CD4-positive, alpha-beta T cell treated with Interleukin-12 subunit alpha and Interleukin-12 subunit beta, for 1 hour (primary cell): ENCODE results near the gene OSBPL2.

Experiments used
- DNase-seq: peaks from one replicate; pipeline ENCODE4 v3.0.0-alpha.2; 2020

OSBPL2 gene

DNA sequence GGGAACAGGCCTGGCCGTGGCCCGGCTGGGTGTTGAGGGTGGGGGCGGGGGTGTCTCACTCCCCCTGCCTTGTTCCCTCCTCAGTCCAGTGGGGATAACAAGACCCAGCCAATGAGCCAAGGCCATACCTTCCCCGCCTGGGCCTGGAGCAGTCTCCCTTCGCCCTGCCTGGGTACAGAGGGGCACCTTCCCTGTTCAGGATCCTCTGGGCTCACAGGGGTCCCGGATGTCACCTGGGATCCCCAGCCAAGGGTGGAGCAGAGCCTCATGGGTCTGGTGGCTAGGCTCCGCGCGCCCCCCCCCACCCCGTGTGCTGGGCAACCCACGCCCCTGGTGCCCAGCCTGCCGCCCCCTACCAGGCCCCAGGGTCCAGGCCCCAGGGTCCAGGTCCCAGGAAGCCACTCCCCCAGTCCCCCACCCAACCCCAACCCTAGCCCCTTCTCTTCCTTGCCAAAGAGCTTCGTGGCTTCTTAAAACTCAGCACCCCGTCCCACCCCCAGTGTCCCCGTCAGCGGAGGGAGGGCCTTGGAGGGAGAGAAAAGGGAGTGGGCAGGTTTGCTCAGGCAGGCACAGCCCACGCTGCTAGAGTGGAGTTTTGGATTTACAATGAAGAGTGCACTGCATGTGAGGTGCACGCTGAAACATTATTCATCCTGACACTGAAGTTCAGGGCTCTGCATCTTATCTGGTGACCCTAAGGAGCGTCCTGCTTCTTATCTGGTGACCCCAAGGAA, 30.1 kb upstream of the OSBPL2 start:
- DNase-seq = no peak

DNA sequence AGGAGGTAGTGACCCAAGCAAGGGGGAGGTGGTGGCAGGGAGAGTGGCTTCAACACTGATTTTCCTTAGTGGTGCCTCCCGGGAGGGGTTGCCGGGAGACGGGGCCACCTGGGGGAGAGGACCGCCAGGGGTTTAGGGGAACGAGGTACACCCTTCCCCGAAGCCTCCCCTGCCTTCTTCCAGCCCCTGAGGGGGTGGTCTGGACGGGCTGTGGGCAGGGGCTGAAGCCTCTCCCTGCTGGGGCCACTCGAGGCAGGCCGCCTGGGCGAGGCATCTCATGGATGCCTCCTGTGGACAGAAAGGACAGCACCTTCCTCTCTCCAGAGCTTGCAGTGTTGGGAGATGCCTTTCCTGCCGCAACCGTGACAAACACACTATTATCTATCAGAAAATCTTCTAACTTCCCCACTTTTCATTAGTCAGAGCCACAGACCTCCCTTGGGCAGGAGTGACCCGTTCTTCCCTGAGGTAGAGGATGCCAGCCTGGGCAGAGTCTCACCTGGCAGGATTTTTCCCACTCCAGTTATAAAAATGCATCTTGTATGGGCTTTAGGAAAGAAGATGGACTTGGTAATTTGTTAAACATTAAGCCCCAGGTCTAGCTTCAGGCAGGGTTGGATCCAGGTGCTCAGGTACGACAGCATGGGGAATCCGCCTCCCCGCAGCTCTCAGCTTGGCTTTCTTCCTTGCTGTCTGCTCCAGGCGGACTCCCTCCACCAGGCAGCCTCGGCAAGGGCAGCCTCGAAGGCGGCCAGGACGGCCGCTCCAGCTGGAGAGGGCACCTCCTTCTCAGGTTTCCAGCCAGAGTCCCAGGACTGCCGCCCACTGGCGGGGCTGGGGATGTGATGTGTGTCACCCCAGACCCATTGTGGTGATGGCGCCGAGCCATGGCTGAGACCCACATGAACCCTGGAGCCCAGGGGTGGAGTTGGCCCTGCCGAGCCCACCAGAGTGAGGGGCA, 29.2 kb upstream of the OSBPL2 start:
- DNase-seq = no peak

DNA sequence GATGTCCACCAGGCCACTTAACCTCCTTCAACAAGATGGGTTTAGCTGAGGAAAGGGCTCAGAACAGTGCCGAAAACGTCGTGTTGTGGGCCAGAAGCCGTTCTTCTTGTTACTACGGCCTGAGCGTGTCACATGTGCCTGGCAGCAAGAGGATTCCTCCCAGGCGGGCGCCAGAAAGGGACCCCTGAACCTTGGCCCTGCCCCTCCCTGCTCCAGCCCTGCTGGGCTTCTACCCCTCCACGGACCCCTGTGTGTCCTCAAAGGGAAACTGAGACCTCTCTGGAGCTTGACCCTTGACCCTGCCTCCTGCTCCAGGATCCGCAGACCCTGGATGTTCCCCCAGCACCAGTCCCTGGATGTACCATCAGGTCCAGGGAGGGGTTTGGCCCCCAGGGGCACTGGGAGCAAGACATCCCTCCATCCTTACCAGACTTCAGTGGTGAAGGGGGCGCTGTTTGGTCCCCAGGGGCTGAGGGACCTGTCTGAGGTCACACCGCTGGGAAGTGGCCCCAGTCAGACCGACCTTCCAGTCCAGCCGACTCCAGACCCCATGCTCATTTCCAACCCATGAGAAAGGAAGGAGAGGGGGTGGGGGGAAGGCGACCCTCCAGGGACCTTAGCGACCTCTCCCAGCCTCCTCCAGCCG, 28.3 kb upstream of the OSBPL2 start:
- no peak for DNase-seq

DNA sequence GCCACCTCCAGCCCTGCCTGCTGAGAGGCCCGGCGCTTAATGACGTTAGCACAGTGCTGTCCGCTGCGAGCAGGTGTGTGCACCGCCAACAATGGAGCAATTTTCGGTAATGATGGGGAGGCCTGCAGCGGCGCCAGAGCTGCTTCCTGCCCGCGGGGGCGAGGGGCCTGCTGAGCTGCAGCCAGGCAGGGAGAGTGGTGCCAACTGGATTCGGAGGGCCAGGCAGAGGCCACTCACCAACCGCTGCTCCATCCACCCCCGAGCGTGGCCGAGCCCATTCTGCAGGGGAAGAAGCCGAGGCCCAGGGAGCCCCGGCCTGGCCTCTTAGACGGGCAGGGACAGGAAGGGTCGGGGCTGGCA, 27.8 kb upstream of the OSBPL2 start:
- DNase-seq = no peak

DNA sequence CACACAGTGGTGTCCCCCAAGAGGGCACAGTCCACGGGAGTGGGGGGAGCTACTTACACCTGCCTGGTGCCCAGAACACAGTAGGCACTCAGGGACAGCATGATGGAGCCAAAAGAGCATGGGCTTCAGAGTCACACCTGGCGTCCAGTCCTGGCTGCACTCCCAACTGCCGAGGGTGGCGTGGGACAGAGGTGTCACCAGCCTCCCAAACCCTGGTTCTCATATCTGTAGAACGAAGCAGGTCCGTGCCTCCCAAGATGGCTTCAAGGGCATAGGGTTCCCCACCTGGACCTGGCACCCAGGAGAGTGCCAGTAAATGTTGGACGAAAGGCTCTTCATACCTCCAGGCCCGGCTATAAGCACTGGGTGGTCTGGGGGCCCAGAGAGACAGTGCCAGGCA, 27.1 kb upstream of the OSBPL2 start:
- no peak for DNase-seq

DNA sequence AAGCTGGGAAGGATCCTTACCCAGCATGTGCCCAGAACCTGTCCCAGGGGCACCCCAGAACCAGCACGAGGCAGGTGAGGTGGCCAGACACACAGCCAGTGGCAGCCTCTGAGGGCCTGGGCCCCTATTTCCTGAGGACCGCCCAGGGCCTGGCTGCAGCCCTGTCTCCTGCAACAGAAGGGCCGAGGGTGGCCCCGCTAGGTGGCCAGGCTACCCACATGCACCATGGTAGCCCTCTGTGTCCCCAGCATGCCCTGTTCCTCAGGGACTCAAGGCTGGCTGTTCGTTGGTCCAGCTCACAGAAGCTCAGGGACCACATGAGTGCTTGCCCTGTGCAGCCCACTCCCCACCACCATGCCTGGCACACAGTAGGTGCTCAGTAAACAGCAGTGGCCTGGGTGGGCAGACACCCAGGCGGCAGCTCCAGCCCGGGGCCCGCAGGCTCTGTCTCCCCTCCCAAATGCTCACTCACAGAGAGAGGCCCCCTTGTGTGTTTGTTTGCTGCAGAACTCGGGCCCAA, 26.5 kb upstream of the OSBPL2 start:
- DNase-seq = no peak

DNA sequence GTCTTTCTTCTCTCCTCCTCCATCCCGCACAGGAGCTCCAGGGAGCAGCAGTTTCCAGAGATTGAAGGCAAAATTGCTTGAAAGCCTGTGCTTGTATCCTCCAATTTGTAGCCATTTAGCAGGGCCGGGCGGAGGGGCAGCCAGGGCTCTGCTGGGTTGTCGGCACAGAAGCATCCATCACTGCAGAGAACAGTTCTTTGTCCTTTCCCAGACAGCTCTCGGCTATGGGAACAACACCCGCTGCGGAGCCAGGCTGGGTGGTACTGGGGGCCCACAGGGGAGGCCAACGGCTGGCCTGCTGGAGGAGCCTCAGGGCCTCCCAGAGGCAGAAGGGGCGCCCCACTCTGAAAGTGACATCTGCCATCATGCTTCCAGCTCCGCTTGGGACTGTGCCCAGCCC, 26.0 kb upstream of the OSBPL2 start:
- no peak for DNase-seq

DNA sequence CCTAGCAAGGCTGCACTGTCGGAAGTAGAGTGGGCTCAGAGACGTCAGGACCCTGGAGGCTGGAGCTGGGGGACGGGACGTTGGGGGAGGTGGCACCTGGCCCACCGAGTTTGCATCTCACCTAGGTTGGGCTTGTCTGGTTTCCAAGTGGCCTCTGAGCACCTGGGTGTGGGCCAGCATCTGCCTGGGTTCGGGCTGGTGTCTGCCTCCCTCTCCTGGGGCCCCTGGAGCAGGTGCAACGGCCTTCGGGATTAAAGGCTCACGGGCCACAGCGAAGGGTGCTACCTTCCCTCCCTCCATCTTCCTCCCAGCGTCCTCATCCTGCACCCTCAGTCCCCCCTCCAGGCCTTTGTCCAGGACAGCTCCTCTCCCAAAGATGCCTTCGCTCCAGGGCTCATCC, 24.3 kb upstream of the OSBPL2 start:
- DNase-seq = no peak

DNA sequence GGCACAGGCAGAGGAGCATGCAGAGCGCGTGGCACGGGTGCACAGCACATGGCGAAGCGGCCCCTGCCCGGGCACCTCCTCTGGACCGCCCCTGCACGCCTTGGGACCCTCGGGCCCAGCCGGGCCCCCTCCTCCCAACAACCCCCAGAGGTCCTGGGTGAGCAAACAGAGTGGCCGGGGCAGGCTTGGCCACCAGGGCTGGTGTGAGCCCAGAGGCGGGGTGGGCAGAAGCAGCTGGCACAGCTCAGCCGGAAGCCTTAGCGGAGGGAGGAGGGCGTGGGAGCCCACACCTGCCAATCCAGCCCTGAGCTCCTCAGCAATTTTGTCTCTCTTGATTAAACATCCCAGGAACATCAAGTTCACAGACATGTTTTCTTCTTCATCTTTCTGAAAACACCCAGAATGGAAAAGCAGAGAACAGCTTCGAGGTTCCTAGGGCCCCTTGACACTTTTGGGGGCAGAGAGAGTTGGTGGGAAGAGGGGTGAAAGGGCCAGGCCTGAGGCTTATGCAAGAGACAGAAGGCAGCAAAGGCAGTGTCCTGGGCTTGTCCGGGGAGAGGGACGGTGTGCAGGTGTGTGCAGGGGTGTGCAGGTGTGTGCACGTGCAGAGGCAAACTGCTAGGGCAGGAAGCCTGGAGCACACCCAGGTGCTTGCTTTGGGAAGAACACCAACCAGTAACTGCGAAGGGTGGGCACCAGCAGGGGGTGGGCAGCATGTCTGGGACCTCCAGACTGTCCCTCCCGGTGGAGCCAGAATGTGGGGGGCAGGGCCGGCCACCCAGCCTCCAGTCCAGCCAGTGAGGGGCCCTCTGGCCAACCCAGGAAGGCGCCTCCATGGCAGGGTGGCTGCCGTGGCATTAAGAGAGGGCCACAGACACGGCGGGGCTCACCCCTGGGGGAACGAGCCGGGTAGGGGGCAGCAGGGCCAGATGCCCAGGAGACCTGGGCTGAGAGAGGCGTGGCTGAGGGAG, 23.0 kb upstream of the OSBPL2 start:
- DNase-seq = no peak

DNA sequence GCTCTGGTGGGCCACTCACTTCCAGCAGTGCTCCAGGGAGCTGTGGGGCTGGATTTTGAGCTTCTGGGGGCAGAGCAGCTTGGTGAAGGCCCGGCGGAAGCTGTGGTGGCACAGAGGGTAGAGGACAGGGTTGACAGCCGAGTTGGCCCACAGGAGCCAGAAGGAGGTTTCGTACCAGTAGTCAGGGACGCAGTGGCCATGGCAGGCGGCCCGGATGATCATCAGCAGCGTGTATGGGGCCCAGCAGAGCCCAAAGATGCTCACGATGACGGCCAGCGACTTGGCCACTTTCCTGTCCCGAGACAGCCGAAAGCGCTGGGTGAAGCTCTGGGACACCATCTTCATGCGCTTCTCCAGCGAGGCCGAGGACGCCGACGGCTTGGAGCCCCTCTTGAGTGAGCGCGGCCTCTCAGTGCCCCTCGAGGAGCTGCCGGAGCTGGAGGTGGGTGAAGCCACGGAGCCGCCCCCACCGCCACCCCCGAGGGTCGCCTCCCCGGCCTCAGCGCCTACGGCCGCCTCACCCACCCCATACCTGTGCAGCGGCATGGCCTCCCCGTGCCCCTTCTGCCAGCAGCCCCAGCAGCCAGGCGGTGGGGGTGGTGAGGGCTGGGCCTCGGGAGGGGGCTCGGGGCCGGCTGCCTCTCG, 22.2 kb upstream of the OSBPL2 start:
- no peak for DNase-seq

DNA sequence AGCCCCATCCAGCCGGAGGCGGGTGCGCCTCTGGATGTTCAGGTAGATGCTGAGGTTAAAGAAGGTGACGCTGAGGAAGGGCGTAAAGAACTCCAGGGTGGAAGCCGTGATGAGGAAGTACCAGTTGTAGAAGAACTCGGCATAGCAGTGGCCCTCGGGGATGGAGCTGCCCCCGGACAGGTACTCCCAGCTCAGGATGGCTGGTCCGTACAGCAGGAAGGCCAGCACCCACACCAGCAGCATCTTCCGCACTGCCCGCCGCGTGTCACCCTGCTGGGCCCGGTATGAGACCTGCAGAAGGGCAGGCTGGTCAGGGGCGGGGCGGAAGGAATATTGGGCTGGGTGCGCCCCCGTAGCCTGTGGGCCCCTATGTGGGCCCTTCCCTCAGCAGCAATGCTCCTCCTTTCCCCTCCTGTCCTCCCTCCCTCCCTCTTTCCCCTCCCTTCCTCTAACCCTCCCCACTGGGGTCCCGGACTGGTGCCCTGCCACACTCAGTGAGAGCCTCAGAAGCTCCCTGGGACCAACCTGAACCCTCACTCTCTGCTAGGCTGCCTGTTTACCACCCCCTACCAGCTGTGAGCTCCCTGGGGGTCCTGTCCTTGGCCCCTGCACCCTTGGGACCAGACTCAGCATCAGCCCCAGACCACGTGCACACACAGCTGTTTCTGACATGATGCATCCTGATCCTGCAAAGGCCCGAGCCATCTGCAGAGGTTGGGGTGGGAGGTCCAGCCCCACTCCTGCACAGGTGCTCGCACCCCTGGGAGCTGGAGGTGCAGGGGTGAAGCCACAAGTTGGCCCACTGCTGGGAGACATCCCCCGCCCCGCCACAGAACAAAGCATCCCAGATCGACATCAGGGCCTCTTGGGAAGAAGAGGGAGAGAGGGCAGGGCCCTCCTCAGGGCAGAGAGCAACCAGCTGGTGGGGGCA, 21.4 kb upstream of the OSBPL2 start:
- no peak for DNase-seq

DNA sequence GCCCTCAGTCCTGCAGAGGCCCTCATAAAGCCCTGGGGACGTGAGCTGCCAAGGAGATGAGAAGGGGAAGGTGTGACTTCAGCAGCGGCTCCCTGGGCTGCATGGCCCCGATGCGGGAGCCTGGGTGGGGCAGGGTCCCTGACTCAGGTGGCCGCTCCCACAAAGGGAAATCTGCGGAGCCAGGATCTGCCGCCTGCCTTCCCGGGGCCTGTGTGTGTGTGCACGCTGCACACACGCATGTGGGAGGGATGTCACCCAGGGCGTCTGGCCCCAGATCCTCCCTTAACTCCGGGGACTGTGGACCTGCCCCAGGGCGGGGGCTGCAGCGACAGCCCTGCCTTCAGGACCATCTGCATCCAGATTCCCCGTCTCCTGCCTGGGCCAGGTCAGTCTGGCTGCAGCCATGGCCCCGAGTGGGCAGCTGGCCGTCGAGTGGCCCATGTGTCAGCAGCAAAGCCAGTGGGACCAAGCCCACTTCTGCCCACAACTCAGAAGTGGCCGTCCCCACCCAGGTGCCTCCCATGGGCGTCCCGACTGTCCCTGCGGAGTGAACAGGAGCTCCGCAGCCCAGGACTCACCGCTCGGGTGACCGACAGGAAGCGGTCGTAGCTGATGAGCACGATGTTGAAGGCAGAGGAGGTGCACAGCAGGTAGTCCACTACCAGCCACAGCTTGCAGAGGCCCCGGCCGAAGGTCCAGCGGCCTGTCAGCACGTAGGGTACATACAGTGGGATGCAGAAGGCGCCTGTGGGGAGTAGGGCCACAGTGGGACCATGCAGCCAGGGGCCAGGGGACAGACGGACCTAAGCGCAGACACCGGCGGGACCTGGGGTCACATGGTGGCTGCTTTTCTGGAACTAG, 20.2 kb upstream of the OSBPL2 start:
- no peak for DNase-seq

DNA sequence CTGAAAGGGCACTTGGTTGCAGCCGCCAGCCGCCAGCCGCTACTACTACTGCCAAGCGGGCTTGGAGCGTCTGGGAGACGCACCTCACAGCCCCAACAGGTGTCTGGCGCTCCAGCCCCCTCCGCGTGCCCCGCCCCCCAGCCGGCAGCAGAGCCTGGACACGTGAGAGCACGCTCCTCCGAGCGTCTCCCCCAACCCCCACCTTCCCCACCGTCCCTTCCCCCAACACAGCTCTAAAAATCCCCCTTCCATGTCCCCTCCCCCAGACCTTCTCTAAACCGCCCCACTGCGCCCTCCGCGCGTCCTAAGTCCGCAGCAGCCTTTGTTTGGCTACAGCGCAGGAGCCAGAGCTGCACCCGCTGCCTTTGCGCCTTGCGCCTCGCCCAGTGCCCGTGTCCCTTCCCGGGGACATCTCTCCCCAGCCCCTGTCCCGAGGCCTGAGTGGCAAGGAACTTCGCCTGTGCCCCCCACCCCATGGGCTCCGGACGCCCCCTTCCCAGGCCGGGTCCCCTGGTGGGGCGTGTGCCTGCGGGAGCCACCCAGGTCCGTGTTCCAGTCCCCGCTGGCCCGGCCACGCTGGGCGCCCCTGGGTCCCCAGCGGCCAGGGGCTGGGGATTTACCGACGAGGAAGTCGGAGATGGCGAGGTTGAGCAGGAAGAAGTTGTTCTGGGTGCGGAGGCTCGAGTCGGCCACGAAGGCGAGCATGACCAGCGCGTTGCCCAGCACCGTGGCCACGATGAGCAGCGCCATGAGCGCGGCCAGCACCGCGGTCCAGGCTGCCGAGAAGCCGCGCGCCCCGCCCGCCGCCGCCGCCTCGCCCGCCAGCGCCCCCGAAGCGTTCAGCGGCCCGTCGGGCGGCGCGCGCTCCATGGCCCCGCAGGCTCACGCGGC, 19.0 kb upstream of the OSBPL2 start:
- DNase-seq = no peak

DNA sequence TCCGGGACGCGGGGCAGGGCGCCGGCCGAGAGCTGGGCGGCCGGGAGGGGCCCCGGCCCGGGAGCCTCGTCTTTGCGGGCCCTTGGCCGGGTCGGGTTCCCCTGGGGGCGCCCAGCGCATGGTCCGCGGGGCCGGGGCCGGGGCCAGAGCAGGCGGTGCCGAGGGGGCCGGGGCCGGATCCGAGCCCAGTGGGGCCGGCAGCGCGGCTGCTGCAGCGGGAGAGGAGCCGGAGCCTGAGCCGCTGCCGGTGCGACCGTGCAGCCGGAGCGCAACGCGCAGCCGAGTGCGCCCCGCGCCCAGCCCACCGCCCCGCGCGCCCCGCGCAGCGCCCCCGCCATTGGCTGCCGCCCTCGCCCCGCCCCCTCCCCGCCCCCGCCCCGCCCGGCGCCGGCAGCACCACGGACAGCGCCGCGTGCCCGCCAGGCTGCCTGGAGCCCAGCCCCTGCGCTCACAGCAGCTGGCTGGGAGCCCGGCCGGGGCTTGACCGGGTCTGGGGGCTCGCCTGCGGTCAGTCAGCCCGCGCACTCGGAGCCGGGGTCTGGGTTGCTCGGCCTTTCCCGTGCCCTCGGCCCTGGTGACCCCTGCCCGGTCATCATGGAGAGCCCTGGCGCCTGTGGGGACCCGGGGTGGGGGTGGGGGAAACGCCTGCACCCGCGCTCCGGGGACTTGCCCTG, 18.2 kb upstream of the OSBPL2 start, which contains the start of gene HRH3:
HRH3 (minus strand) TSS at position 287 of the 674 bp plus-strand sequence. CDS start 308 bp downstream, outside the sequence.
- DNase-seq = peak; percentile 52

DNA sequence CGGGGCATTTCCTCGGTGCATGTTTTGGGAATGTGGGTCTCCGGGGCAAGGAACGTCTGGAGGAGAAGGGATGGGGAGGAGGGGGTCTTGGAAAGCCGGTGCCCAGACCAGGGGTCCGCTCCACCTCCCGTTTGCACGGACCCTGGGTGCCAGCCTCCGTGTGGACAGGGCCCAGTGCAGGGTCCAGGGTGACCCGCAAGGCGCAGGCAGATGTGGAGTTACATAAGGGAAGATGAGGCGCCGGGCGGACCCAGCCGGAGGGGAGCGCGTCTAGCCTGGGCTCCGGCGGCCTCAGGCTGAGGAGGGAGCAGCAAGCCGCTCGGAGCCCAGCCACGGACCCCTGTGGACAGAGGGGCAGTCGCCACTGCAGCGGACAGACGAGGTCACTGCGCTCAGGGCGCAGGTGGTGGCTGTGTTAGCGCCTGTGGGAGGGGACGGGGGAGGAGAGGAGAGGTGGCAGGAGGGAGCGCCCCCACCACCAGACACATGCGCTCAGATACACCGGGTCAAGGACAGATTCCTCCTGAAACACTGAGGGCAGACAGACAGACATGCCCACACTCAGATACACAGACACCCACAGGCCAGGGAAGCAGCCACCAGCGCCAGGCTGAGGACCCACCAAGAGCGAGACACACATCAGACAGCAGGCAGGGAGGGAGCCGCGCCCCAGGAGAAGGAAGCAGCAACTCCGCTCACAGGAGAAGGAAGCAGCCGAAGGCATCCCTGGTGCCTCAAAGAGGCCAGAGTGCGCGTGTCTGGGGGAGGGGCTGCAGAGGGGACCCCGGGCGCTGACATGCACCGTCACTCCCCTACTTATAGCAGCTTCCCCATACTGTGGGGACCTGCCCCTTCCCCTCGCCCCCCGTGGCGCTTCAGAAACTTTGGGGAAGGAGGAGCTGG, 17.4 kb upstream of the OSBPL2 start:
- DNase-seq = no peak

DNA sequence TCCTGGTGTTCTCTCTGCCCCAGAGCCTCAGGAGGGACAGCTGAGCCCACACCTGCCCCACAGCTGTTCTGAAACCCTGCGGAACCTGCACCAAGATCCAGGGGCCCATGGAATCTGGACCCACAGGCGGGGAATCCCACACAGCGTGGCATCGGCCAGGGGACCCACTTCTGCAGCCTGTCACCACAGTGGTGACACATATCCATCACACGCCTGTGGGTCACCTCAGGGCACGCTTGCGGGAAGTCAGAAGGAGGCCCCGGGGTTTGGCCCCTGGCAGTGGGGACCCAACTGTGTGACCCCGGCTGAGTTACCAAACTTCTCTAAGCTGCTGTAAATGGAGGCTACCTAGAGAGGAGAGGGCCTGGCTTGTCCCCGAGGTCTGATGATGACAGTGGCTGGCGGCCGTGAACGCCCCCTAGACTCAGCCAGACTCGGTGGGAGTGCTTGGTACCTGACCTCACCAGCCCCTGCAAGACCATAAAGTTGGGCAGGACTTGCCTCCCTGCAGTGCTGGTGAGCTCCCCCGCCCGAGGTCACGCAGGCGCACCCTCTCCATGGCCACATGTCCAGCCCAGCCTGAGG, 16.0 kb upstream of the OSBPL2 start:
- DNase-seq = no peak
